ENCODE data around the gene AGBL3.
"Not testable (repeated sequence)": the region's sequence is repeated elsewhere in the genome, so short reads cannot be mapped to it uniquely, and the experiment has no call there.

The AGBL3 gene

GRCh38 chr7:135076882-135077281 lies 90.6 kb downstream of the AGBL3 start:
- no peak for DNase-seq (ENCODE audit: low read depth)

GRCh38 chr7:135077642-135078041 lies 91.3 kb downstream of the AGBL3 start:
- no peak for DNase-seq (ENCODE audit: low read depth)

- no peak for DNase-seq (ENCODE audit: low read depth)
These were observed 91.7 kb downstream of the AGBL3 start for GRCh38 chr7:135078051-135078450.

GRCh38 chr7:135079068-135079467 lies 92.8 kb downstream of the AGBL3 start:
- no peak for DNase-seq (ENCODE audit: low read depth)

- DNase-seq (ENCODE audit: low read depth): no peak
These were observed 96.7 kb downstream of the AGBL3 start for GRCh38 chr7:135083005-135083404.

GRCh38 chr7:135088566-135088965 lies 102.3 kb downstream of the AGBL3 start:
- no peak for DNase-seq (ENCODE audit: low read depth)

- no peak for DNase-seq (ENCODE audit: low read depth)
These were observed 105.4 kb downstream of the AGBL3 start for GRCh38 chr7:135091717-135092116.

GRCh38 chr7:135094472-135095237 lies 108.3 kb downstream of the AGBL3 start:
- DNase-seq (ENCODE audit: low read depth): no peak

GRCh38 chr7:135095450-135095849 lies 109.1 kb downstream of the AGBL3 start:
- DNase-seq (ENCODE audit: low read depth): no peak

GRCh38 chr7:135098391-135098790 lies 112.1 kb downstream of the AGBL3 start:
- no peak for DNase-seq (ENCODE audit: low read depth)

GRCh38 chr7:135100856-135101255 lies 114.5 kb downstream of the AGBL3 start:
- DNase-seq (ENCODE audit: low read depth): no peak

- DNase-seq (ENCODE audit: low read depth): no peak
These were observed 116.1 kb downstream of the AGBL3 start for GRCh38 chr7:135102372-135102771.

GRCh38 chr7:135109562-135109961 lies 123.3 kb downstream of the AGBL3 start:
- no peak for DNase-seq (ENCODE audit: low read depth)

GRCh38 chr7:135109976-135110375 lies 123.7 kb downstream of the AGBL3 start:
- no peak for DNase-seq (ENCODE audit: low read depth)

GRCh38 chr7:135111379-135111778 lies 125.1 kb downstream of the AGBL3 start:
- no peak for DNase-seq (ENCODE audit: low read depth)

- DNase-seq (ENCODE audit: low read depth): no peak
These were observed 128.3 kb downstream of the AGBL3 start for GRCh38 chr7:135114622-135115021.

- no peak for DNase-seq (ENCODE audit: low read depth)
These were observed 130.8 kb downstream of the AGBL3 start for GRCh38 chr7:135117096-135117495.

- DNase-seq (ENCODE audit: low read depth): no peak
These were observed 135.6 kb downstream of the AGBL3 start for GRCh38 chr7:135121868-135122267.

GRCh38 chr7:135124631-135125030 lies 138.3 kb downstream of the AGBL3 start:
- DNase-seq (ENCODE audit: low read depth): not testable (repeated sequence)

- DNase-seq (ENCODE audit: low read depth): no peak
These were observed 142.6 kb downstream of the AGBL3 start for GRCh38 chr7:135128931-135129330.

- no peak for DNase-seq (ENCODE audit: low read depth)
These were observed 143.3 kb downstream of the AGBL3 start for GRCh38 chr7:135129579-135129978.

- DNase-seq (ENCODE audit: low read depth): no peak
These were observed 157.8 kb downstream of the AGBL3 start for GRCh38 chr7:135143885-135144668.

- no peak for DNase-seq (ENCODE audit: low read depth)
These were observed 161.1 kb downstream of the AGBL3 start for GRCh38 chr7:135147341-135147898.

Data from T-helper 22 cell (primary cell).